ENCODE data around the gene LONP2. TPM values are rescaled to one million over a fixed set of nuclear protein-coding genes. Genes with fewer than 3 reads are reported as not detected.
"Not testable (repeated sequence)": the region's sequence is repeated elsewhere in the genome, so short reads cannot be mapped to it uniquely, and the experiment has no call there.

Gene LONP2
- total RNA-seq, 1 experiment from 2014 or later: 36.8 TPM

GRCh38 chr16:48287239-48287638, 43.1 kb downstream of the LONP2 start:
- no peak for DNase-seq (ENCODE audit: low spot score)

GRCh38 chr16:48291303-48291702, 47.2 kb downstream of the LONP2 start:
- no peak for DNase-seq (ENCODE audit: low spot score)

GRCh38 chr16:48291754-48292153, 47.7 kb downstream of the LONP2 start:
- no peak for DNase-seq (ENCODE audit: low spot score)

- DNase-seq (ENCODE audit: low spot score): peak; percentile 4
These were observed 48.4 kb downstream of the LONP2 start for GRCh38 chr16:48292452-48292851.

GRCh38 chr16:48294724-48295123, 50.6 kb downstream of the LONP2 start:
- DNase-seq (ENCODE audit: low spot score): no peak

GRCh38 chr16:48295488-48296281, 51.6 kb downstream of the LONP2 start:
- DNase-seq (ENCODE audit: low spot score): no peak

- no peak for DNase-seq (ENCODE audit: low spot score)
These were observed 55.4 kb downstream of the LONP2 start for GRCh38 chr16:48299471-48299870.

GRCh38 chr16:48300391-48300856, 56.3 kb downstream of the LONP2 start:
- peak; percentile 57 for DNase-seq (ENCODE audit: low spot score)

- DNase-seq (ENCODE audit: low spot score): no peak
These were observed 64.4 kb downstream of the LONP2 start for GRCh38 chr16:48308535-48308934.

- no peak for DNase-seq (ENCODE audit: low spot score)
These were observed 67.0 kb downstream of the LONP2 start for GRCh38 chr16:48310908-48311641.

GRCh38 chr16:48313905-48314304, 69.8 kb downstream of the LONP2 start:
- not testable (repeated sequence) for DNase-seq (ENCODE audit: low spot score)

GRCh38 chr16:48317026-48317425, 72.9 kb downstream of the LONP2 start:
- DNase-seq (ENCODE audit: low spot score): no peak

- peak; percentile 28 for DNase-seq (ENCODE audit: low spot score)
These were observed 73.7 kb downstream of the LONP2 start for GRCh38 chr16:48317614-48318315.

GRCh38 chr16:48318630-48319029, 74.5 kb downstream of the LONP2 start:
- DNase-seq (ENCODE audit: low spot score): no peak

- DNase-seq (ENCODE audit: low spot score): peak; percentile 25
These were observed 77.4 kb downstream of the LONP2 start for GRCh38 chr16:48321317-48322036.

GRCh38 chr16:48323783-48324775, 80.0 kb downstream of the LONP2 start:
- DNase-seq (ENCODE audit: low spot score): peak; percentile 22

- DNase-seq (ENCODE audit: low spot score): no peak
These were observed 82.8 kb downstream of the LONP2 start for GRCh38 chr16:48326915-48327314.

- no peak for DNase-seq (ENCODE audit: low spot score)
These were observed 85.0 kb downstream of the LONP2 start for GRCh38 chr16:48329138-48329537.

GRCh38 chr16:48330189-48330840, 86.2 kb downstream of the LONP2 start:
- DNase-seq (ENCODE audit: low spot score): no peak

- no peak for DNase-seq (ENCODE audit: low spot score)
These were observed 86.7 kb downstream of the LONP2 start for GRCh38 chr16:48330841-48331192.

Measured in H4 (cell line).